Calu3 (cell line): ENCODE measurements around the gene B3GALT5. TPM values are rescaled to one million over a fixed set of nuclear protein-coding genes. Genes with fewer than 3 reads are reported as not detected.

Experiments used
- BruUV-seq: library from RNA; stranded (reverse); fragments of 400-500 nt; replicated peaks from 2 replicates; lab custom pipeline; 2021; lab: Mats Ljungman, UMichigan
- CTCF ChIA-PET: fragments of 300-600 bp; sonication (Branson Sonifier 250); formaldehyde crosslinking; loops from one replicate; lab custom pipeline; 2022; ENCODE audit warnings: antibody characterized with exemption; lab: Charles Lee
- DNase-seq: peaks from one replicate; pipeline ENCODE4 v3.0.0; 2022
- H3K27ac Mint-ChIP-seq: one replicate; pipeline ENCODE4 v1.8.0; 2022; ENCODE audit warnings: mixed read lengths; ENCODE audit not compliant: unreplicated experiment
- H3K27me3 Mint-ChIP-seq: one replicate; pipeline ENCODE4 v1.8.0; 2022; ENCODE audit warnings: mixed read lengths; ENCODE audit not compliant: unreplicated experiment
- H3K36me3 Mint-ChIP-seq: one replicate; pipeline ENCODE4 v1.8.0; 2022; ENCODE audit warnings: mild to moderate bottlenecking, moderate library complexity, mixed read lengths; ENCODE audit not compliant: insufficient read depth, unreplicated experiment
- H3K4me1 Mint-ChIP-seq: one replicate; pipeline ENCODE4 v1.8.0; 2022; ENCODE audit warnings: mild to moderate bottlenecking, low read depth, mixed read lengths; ENCODE audit not compliant: unreplicated experiment
- H3K4me3 Mint-ChIP-seq: one replicate; pipeline ENCODE4 v1.8.0; 2022; ENCODE audit warnings: mild to moderate bottlenecking, low read depth, moderate library complexity, mixed read lengths; ENCODE audit not compliant: unreplicated experiment
- H3K9me3 Mint-ChIP-seq: one replicate; pipeline ENCODE4 v1.8.0; 2022; ENCODE audit warnings: low read depth, mixed read lengths; ENCODE audit not compliant: unreplicated experiment
- CTCF ChIP-seq: fragments of 200-600 bp; IDR thresholded peaks from one replicate; pipeline ENCODE4 v1.8.0; 2022; ENCODE audit warnings: antibody characterized with exemption; ENCODE audit not compliant: unreplicated experiment
- intact Hi-C: fragments of 100-400 bp; cut with micrococcal nuclease; formaldehyde crosslinking; loops from one replicate; pipeline ENCODE4 v1.10.0; 2022; ENCODE audit not compliant: unreplicated experiment
- total RNA-seq: library from RNA; stranded (reverse); gene quantifications from 2 replicates; pipeline ENCODE4 v1.2.3, GENCODE V29; 2022

B3GALT5 gene
- total RNA-seq, 1 experiment from 2014 or later: 40.8 TPM

- no peak for TF ChIP-seq CTCF
- no TSS peak for BruUV-seq
- Mint-ChIP-seq H3K4me3 (no peak overlapping the region), H3K9me3 (no peaks in the 10 kb centered on the region), H3K27me3 (no peaks in the 10 kb centered on the region), H3K27ac (no peak overlapping the region), H3K36me3 (no peaks in the 10 kb centered on the region), H3K4me1 (no peaks in the 10 kb centered on the region)
- intact Hi-C loops: no loop called here
- CTCF ChIA-PET: no interaction called here
- DNase-seq: no peak
Measured at GRCh38 chr21:39694750-39695149, 82.0 kb downstream of the B3GALT5 start.

DNA sequence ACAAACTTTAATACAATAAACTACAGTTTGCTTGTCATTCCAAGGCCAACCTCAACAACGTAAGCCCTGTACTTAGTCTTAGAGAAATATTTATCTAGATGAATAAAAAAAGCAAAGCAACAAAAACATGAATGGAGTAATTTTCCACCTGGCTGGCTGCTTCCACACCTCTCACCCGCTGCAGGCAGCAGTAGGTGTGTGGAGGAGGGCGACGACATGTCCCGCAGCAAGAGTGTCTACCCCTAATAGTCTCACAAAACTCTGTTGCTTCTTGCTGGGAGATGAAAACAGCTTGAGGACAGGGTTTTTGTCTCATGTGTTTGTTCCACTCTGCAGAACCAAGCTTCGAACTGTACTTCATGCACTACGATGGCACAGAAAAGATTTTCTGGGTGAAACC is 83.5 kb downstream of the B3GALT5 start:
- no peak for TF ChIP-seq CTCF
- Mint-ChIP-seq H3K36me3 (no peaks in the 10 kb centered on the region), H3K27me3 (no peaks in the 10 kb centered on the region), H3K4me3 (no peak overlapping the region), H3K4me1 (no peaks in the 10 kb centered on the region), H3K27ac (no peak overlapping the region), H3K9me3 (no peaks in the 10 kb centered on the region)
- CTCF ChIA-PET: no interaction called here
- no TSS peak for BruUV-seq
- DNase-seq: no peak
- intact Hi-C loops: no loop called here

DNA sequence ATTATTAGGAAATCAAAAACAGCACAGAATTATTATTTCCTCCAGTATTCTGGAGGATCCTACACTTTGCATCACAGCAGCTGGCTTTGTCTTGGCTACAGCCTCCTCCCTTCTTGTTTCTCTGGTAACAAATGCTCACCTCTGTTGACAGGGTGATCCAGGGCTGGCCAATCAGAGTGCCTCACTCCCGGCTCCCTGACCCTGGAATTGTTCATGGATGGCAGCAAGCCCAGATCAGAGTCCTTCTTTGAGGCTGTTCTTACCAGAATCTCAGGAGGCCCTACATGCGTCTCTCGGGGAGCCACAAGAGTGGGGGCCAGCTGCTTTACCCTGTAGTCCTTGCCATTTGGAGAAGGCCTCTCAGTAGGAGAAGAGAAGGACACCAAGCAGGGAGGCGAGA is 83.9 kb downstream of the B3GALT5 start:
- CTCF ChIA-PET: no interaction called here
- TF ChIP-seq CTCF: no peak
- intact Hi-C loops: no loop called here
- no TSS peak for BruUV-seq
- H3K4me1 Mint-ChIP-seq: no peaks in the 10 kb centered on the region
- no peak overlapping the region for H3K4me3 Mint-ChIP-seq
- no peaks in the 10 kb centered on the region for H3K9me3 Mint-ChIP-seq
- no peak for DNase-seq
- H3K27me3 Mint-ChIP-seq: no peaks in the 10 kb centered on the region
- H3K36me3 Mint-ChIP-seq: no peaks in the 10 kb centered on the region
- H3K27ac Mint-ChIP-seq: no peak overlapping the region

DNA sequence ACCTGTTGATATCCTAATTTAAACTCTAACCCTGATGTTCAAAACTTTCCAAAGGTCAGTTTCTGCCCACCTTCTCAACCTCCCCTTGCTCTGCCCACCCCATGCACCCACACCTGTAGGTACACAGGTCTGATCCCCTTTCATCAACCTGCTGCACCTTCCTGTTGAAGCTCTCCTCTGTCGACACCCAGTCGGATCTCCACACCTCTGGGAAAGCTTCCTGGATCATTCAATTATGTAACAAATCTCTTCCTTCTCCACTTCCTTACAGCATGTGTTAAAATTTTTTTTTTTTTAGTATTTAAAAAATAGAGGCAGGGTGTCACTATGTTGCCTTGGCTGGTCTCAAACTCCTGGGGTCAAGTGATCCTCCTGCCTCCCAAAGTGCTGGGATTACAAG is 87.6 kb downstream of the B3GALT5 start:
- DNase-seq: no peak
- no peaks in the 10 kb centered on the region for H3K4me1 Mint-ChIP-seq
- no peaks in the 10 kb centered on the region for H3K9me3 Mint-ChIP-seq
- intact Hi-C loops: no loop called here
- no peak overlapping the region for H3K27ac Mint-ChIP-seq
- no peaks in the 10 kb centered on the region for H3K36me3 Mint-ChIP-seq
- no peak for TF ChIP-seq CTCF
- BruUV-seq: no TSS peak
- no peaks in the 10 kb centered on the region for H3K27me3 Mint-ChIP-seq
- no peak overlapping the region for H3K4me3 Mint-ChIP-seq
- CTCF ChIA-PET: no interaction called here
